Tibial artery (tissue), 4 donors: ENCODE results near the gene SLC2A3.
"Not testable (repeated sequence)": the region's sequence is repeated elsewhere in the genome, so short reads cannot be mapped to it uniquely, and the experiment has no call there.

Source experiments
- DNase-seq, 2 donors: peaks; one replicate each; pipeline ENCODE4 v3.0.0-alpha.2; 2019
- H3K27ac ChIP-seq, 2 donors: fragments of 200-600 bp; sonication (generic) in 1 of 2; 1 replicate in 1 of 2; 2 replicates in 1 of 2; pipeline ENCODE4 v1.5.1; 2018 to 2019; ENCODE audit warnings: mild to moderate bottlenecking in 1 of 2
- H3K27me3 ChIP-seq, 2 donors: fragments of 200-600 bp; sonication (generic) in 1 of 2; one replicate each; pipeline versions ENCODE4 v1.5.1 to v1.6.0; 2016 to 2019
- H3K36me3 ChIP-seq, 3 donors: fragments of 200-600 bp; sonication (generic) in 2 of 3; one replicate each; pipeline ENCODE4 v1.5.1; 2016 to 2019; ENCODE audit warnings: mild to moderate bottlenecking in 2 of 3
- H3K4me1 ChIP-seq, 4 donors: fragments of 200-600 bp; sonication (generic) in 2 of 4; 1 replicate in 3 of 4; 2 replicates in 1 of 4; pipeline ENCODE4 v1.5.1; 2016 to 2019
- H3K4me3 ChIP-seq, 2 donors: fragments of 200-600 bp; sonication (generic) in 1 of 2; 1 replicate in 1 of 2; 2 replicates in 1 of 2; pipeline ENCODE4 v1.5.1; 2018 to 2019; ENCODE audit warnings: mild to moderate bottlenecking in 2 of 2
- H3K9me3 ChIP-seq, 3 donors: fragments of 200-600 bp; sonication (generic) in 1 of 3; one replicate each; pipeline ENCODE4 v1.5.1; 2016 to 2019
- intact Hi-C: fragments of 100-400 bp; cut with DNase I; formaldehyde crosslinking; loops from one replicate; pipeline ENCODE4 v1.15.0; 2023; ENCODE audit warnings: low total_unique reads
- TF ChIP-seq, protein P1 (sequence below), 2 experiments: fragments of 200-600 bp in 1 of 2; fragments of 450-650 bp in 1 of 2; IDR thresholded peaks; one replicate each; pipeline ENCODE4 v1.5.1; 2017 to 2019; ENCODE audit warnings: antibody characterized with exemption in 2 of 2, mild to moderate bottlenecking in 1 of 2, moderate library complexity in 1 of 2

The SLC2A3 gene

DNA sequence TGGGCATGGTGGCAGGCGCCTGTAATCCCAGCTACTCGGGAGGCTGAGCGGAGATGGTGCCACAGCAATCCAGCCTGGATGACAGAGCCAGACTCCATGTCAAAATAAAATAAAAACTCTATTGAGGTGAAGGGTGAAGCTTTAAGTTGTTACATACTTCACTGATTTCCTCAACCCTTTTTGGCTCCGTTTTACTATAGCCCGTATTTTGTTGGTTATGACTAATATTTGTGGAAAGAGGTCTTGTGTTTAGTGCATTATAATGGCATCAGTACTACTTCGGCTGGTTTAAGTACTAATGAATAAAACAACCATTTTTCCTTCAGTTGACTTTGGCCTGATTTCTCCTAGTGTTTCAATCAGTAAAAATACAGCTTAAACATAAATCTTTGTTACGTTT lies 36.2 kb downstream of the SLC2A3 start:
- TF ChIP-seq, protein P1, sequence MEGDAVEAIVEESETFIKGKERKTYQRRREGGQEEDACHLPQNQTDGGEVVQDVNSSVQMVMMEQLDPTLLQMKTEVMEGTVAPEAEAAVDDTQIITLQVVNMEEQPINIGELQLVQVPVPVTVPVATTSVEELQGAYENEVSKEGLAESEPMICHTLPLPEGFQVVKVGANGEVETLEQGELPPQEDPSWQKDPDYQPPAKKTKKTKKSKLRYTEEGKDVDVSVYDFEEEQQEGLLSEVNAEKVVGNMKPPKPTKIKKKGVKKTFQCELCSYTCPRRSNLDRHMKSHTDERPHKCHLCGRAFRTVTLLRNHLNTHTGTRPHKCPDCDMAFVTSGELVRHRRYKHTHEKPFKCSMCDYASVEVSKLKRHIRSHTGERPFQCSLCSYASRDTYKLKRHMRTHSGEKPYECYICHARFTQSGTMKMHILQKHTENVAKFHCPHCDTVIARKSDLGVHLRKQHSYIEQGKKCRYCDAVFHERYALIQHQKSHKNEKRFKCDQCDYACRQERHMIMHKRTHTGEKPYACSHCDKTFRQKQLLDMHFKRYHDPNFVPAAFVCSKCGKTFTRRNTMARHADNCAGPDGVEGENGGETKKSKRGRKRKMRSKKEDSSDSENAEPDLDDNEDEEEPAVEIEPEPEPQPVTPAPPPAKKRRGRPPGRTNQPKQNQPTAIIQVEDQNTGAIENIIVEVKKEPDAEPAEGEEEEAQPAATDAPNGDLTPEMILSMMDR (IDR thresholded peaks at IDR 0.05) = no peak
- Histone ChIP-seq H3K27me3 (no peaks in the 10 kb centered on the region), H3K4me1 (no peaks in the 10 kb centered on the region), H3K9me3 (no peaks in the 10 kb centered on the region), H3K4me3 (no peak overlapping the region), H3K36me3 (no peaks in the 10 kb centered on the region), H3K27ac (no peak overlapping the region)
- DNase-seq = no peak
- intact Hi-C loops = no loop called here

DNA sequence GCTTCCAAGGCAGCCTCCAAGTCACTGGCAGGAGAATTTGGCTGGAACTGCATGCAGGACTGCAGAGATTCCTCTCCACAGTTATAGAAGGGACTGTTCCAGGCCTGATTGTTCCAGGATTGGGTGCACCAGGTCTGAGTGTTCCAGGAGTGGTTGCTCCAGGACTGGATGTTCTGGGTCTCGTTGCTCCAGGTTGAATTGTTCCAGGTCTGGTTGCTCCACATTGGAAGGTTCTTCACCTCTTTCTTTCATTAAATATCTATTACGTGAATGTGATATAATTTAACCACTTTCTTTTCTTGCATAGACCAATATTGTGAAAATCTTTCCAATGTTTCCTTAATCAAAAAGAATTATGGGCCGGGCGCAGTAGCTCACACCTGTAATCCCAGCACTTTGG lies 39.3 kb downstream of the SLC2A3 start:
- H3K4me3 ChIP-seq, H3K4me1 ChIP-seq, H3K27ac ChIP-seq, intact Hi-C loops, DNase-seq, H3K27me3 ChIP-seq, H3K9me3 ChIP-seq, H3K36me3 ChIP-seq: not testable (repeated sequence)

DNA sequence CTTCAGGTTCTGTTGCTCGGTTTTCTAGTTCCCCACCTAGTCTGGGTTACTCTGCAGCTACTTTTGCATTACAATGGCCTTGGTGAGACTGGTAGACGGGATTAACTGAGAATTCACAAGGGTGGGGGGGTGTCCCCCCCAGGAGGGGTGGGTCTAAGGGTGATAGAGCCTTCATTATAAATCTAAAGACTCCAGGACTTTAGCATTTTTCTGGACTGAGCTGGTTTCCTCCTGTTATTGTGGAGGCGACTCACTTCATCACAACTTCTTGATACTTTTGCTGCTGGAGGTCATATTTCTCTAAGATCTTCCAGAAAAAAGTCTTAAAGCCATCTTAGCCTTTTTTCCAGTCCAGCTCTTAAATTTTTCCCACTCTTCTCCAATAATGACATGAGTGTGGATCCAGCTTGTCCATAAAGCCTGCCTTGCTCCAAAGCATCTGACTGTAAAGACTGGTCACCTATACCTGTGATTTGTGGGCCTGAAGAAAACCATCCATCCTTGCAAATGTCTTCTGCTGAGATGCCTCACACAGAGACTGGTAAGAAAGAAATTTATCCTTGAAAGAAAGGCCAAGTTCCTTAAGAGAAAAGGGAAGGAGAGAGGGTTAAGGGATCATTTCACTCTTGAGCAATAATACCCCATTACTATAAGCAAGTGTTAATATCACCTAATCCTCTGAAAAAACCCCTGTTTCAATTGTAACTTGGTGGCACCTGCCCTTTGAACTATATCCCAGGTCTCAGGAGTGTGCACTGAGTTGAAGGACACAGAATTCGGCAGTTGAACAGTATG lies 43.6 kb downstream of the SLC2A3 start:
- no peak overlapping the region for H3K27ac ChIP-seq
- H3K4me3 ChIP-seq = no peak overlapping the region
- TF ChIP-seq, protein P1 (IDR thresholded peaks at IDR 0.05) = no peak

DNA sequence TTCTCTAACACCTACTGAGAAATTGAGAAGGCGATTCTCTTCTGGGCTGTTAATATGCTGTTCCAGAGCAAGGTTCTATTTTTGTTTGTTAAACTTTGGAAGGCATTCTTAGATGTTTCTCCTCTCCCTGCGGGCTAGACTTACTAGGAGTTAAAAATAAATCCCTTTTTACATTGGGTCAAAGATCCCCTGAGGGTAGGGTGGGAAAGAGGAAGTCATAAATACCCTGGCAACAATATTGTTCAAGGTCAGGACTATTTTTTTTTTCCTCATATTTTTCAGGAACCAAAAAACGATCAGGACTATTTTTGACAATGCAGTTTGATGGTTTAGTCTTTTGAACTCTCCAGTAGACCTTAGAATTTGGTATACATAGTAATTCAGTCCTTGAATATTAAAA lies 51.3 kb downstream of the SLC2A3 start:
- peaks cover 0 to 8% (median 2%) of the 10 kb centered on the region in 4 donors for H3K4me1 ChIP-seq
- intact Hi-C loops = no loop called here
- DNase-seq = no peak

More for the DNA sequence above, 43.6 kb downstream of the SLC2A3 start:
- intact Hi-C loops = no loop called here
- no peaks in the 10 kb centered on the region for H3K36me3 ChIP-seq
- peaks cover 0 to 2% of the 10 kb centered on the region in 2 donors for H3K27me3 ChIP-seq
- H3K4me1 ChIP-seq = no peaks in the 10 kb centered on the region
- DNase-seq = no peak
- no peaks in the 10 kb centered on the region for H3K9me3 ChIP-seq

DNA sequence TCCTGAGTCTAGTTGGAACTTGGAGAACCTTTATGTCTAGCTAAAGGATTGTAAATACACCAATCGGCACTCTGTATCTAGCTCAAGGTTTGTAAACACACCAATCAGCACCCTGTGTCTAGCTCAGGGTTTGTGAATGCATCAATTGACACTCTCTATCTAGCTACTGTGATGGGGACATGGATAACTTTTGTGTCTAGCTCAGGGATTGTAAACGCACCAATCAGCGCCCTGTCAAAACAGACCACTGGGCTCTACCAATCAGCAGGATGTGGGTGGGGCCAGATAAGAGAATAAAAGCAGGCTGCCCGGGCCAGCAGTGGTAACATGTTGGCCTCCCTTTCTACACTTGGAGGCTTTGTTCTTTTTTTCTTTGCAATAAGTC lies 54.3 kb downstream of the SLC2A3 start:
- intact Hi-C loops, H3K27me3 ChIP-seq, H3K4me1 ChIP-seq, H3K27ac ChIP-seq, H3K36me3 ChIP-seq, DNase-seq, H3K9me3 ChIP-seq, H3K4me3 ChIP-seq: not testable (repeated sequence)

More for the DNA sequence above, 51.3 kb downstream of the SLC2A3 start:
- TF ChIP-seq, protein P1 (IDR thresholded peaks at IDR 0.05) = no peak
- Histone ChIP-seq H3K9me3 (no peaks in the 10 kb centered on the region), H3K27ac (no peak overlapping the region), H3K27me3 (peaks cover 0 to 2% of the 10 kb centered on the region in 2 donors), H3K4me3 (no peak overlapping the region), H3K36me3 (no peaks in the 10 kb centered on the region)

DNA sequence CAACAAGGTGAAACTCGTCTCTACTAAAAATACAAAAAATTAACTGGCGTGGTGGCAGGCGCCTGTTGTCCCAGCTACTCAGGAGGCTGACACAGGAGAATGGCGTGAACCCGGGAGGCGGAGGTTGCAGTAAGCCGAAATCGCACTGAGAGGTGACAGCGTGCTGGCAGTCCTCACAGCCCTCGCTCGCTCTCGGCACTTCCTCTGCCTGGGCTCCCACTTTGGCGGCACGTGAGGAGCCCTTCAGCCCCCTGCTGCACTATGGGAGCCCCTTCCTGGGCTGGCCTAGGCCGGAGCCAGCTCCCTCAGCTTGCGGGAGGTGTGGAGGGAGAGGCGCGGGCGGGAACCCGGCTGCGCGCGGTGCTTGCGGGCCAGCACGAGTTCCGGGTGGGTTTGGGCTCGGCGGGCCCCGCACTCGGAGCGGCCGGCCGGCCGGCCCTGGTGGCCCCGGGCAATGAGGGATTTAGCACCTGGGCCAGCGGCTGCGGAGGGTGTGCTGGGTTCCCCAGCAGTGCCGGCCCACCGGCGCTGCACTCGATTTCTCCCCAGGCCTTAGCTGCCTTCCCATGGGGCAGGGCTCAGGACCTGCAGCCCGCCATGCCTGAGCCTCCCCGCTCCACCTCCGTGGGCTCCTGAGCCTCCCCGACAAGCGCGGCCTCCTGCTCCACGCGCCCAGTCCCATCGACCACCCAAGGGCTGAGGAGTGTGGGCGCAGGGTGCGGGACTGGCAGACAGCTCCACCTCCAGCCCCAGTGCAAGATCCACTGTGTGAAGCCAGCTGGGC lies 54.8 kb downstream of the SLC2A3 start:
- H3K27ac ChIP-seq, intact Hi-C loops, H3K27me3 ChIP-seq, H3K9me3 ChIP-seq, DNase-seq, H3K4me3 ChIP-seq, H3K36me3 ChIP-seq, H3K4me1 ChIP-seq: not testable (repeated sequence)

DNA sequence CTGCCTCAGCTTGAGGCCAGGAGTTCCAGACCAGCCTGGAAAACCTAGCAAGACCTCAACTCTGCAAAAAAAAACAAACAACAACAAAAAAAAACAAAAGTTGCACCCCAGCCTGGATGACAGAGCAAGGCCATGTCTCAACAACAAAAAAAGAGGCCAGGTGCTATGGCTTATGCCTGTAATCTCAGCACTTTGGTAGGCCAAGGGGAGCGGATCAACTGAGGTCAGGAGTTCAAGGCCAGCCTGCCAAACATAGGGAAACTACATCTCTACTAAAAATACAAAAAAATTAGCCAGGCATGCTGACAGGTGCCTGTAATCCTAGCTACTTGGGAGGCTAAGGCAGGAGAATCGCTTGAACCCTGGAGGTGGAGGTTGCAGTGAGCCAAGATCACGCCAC lies 56.7 kb downstream of the SLC2A3 start:
- Histone ChIP-seq H3K27me3 (no peaks in the 10 kb centered on the region), H3K9me3 (no peaks in the 10 kb centered on the region), H3K4me1 (no peaks in the 10 kb centered on the region), H3K4me3 (no peak overlapping the region), H3K27ac (no peak overlapping the region), H3K36me3 (no peaks in the 10 kb centered on the region)
- intact Hi-C loops = no loop called here
- TF ChIP-seq, protein P1 (IDR thresholded peaks at IDR 0.05) = no peak
- DNase-seq = no peak
